Natural killer cell (primary cell): ENCODE data around the gene IQGAP3. TPM values are rescaled to one million over a fixed set of nuclear protein-coding genes. Genes with fewer than 3 reads are reported as not detected.

Source experiments
- ATAC-seq, 3 donors: fragments of 150-1000 bp in 2 of 3; fragments of 200-7000 bp in 1 of 3; cut with Tn5 transposase; 1 replicate in 1 of 3; 2 replicates in 2 of 3; pipeline ENCODE4 v1.10.0; 2021; ENCODE audit warnings: mild to moderate bottlenecking in 2 of 3, moderate library complexity in 2 of 3
- DNase-seq, 2 donors: peaks; one replicate each; pipeline versions ENCODE4 v3.0.0 to v3.0.0-alpha.2; 2013 to 2021; ENCODE audit warnings: mixed read lengths in 1 of 2
- H3K27ac ChIP-seq: one replicate; pipeline ENCODE4 v1.5.1; 2013; ENCODE audit warnings: mild to moderate bottlenecking, low read length
- H3K27me3 ChIP-seq: one replicate; pipeline ENCODE4 v1.6.1; 2013; ENCODE audit warnings: low read length; ENCODE audit not compliant: control insufficient read depth, insufficient read depth
- H3K36me3 ChIP-seq: one replicate; pipeline ENCODE4 v1.6.1; 2013; ENCODE audit warnings: low read length; ENCODE audit not compliant: control insufficient read depth, insufficient read depth
- H3K4me1 ChIP-seq: one replicate; pipeline ENCODE4 v1.6.1; 2013; ENCODE audit warnings: low read length; ENCODE audit not compliant: control insufficient read depth, insufficient read depth
- H3K4me3 ChIP-seq: one replicate; pipeline ENCODE4 v1.5.1; 2013; ENCODE audit warnings: low read length
- H3K9me3 ChIP-seq: one replicate; pipeline ENCODE4 v1.6.1; 2013; ENCODE audit warnings: low read length; ENCODE audit not compliant: control insufficient read depth, insufficient read depth
- H3K27ac Mint-ChIP-seq, 2 donors: one replicate each; pipeline ENCODE4 v1.8.0; 2022; ENCODE audit warnings: mild to moderate bottlenecking in 2 of 2, mixed read lengths in 2 of 2, moderate library complexity in 1 of 2
- H3K27me3 Mint-ChIP-seq, 2 donors: one replicate each; pipeline ENCODE4 v1.8.0; 2022; ENCODE audit warnings: low read depth in 2 of 2, mixed read lengths in 2 of 2
- H3K36me3 Mint-ChIP-seq: one replicate; pipeline ENCODE4 v1.8.0; 2022; ENCODE audit warnings: mixed read lengths
- H3K4me1 Mint-ChIP-seq, 2 donors: one replicate each; pipeline ENCODE4 v1.8.0; 2022; ENCODE audit warnings: mixed read lengths in 2 of 2
- H3K4me3 Mint-ChIP-seq: one replicate; pipeline ENCODE4 v1.8.0; 2022; ENCODE audit warnings: mild to moderate bottlenecking, moderate library complexity, mixed read lengths
- H3K9me3 Mint-ChIP-seq, 2 donors: one replicate each; pipeline ENCODE4 v1.8.0; 2022; ENCODE audit warnings: mixed read lengths in 2 of 2
- WGBS: methylation state at CpG from one replicate; pipeline ENCODE4 v1.1.7; 2013; ENCODE audit warnings: missing lambda C conversion rate; ENCODE audit not compliant: insufficient coverage; 5-methylcytosine and 5-hydroxymethylcytosine counted together
- intact Hi-C: fragments of 100-400 bp; cut with micrococcal nuclease; formaldehyde crosslinking; loops from one replicate; pipeline ENCODE4 v1.14.2; 2022
- total RNA-seq, 4 donors: library from RNA; stranded (reverse); fragments of 120-200 nt in 1 of 4; gene quantifications; one replicate each; pipeline versions ENCODE4 v1.2.3 to v1.2.4, GENCODE V29; 2013 to 2022
- TF ChIP-seq, protein P1 (sequence below): fragments of 200-600 bp; IDR thresholded peaks from one replicate; pipeline ENCODE4 v1.8.0; 2022; ENCODE audit warnings: antibody characterized with exemption

The IQGAP3 gene
- total RNA-seq, 3 donors from 2014 or later (not counting 1 experiment from before 2014, with no cell fraction given), result 0.08 to 0.21 (median 0.14) TPM

DNA sequence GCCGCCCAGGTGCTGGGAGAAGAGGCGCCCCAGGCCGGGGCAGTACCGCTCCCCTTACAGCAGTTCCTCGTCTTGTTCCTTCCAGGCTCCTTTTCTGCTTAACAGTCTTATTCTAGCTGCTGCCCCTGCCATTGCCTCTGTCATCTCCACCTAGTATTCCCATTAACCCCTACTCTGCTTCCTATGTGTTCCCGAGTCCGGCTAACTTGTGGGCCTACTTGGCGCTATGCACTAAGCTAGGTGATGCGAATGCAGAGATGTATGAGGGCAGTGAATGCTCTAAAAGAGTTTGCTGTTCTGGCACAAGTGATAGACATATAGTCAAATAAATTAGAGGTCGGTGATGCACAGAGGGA is 276 bp upstream of the IQGAP3 start:
- Mint-ChIP-seq H3K4me3 (peak overlapping the region; percentile 82), H3K9me3 (no peaks in the 10 kb centered on the region), H3K27me3 (peaks cover 29 to 37% of the 10 kb centered on the region in 2 donors), H3K36me3 (no peaks in the 10 kb centered on the region), H3K4me1 (peaks cover 14 to 15% of the 10 kb centered on the region in 2 donors), H3K27ac (peak overlapping the region in 1 of 2 donors; percentile 13)
- WGBS, result 49% methylated on average over 10 of the region's 10 CpGs
- no peak for ATAC-seq
- Histone ChIP-seq H3K27ac (no peak overlapping the region), H3K36me3 (no peaks in the 10 kb centered on the region), H3K4me3 (no peak overlapping the region), H3K4me1 (peaks cover 11% of the 10 kb centered on the region), H3K9me3 (no peaks in the 10 kb centered on the region), H3K27me3 (peaks cover 21% of the 10 kb centered on the region)
- no peak for DNase-seq
- TF ChIP-seq, protein P1, sequence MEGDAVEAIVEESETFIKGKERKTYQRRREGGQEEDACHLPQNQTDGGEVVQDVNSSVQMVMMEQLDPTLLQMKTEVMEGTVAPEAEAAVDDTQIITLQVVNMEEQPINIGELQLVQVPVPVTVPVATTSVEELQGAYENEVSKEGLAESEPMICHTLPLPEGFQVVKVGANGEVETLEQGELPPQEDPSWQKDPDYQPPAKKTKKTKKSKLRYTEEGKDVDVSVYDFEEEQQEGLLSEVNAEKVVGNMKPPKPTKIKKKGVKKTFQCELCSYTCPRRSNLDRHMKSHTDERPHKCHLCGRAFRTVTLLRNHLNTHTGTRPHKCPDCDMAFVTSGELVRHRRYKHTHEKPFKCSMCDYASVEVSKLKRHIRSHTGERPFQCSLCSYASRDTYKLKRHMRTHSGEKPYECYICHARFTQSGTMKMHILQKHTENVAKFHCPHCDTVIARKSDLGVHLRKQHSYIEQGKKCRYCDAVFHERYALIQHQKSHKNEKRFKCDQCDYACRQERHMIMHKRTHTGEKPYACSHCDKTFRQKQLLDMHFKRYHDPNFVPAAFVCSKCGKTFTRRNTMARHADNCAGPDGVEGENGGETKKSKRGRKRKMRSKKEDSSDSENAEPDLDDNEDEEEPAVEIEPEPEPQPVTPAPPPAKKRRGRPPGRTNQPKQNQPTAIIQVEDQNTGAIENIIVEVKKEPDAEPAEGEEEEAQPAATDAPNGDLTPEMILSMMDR, result no peak
- intact Hi-C loops, result no loop called here

DNA sequence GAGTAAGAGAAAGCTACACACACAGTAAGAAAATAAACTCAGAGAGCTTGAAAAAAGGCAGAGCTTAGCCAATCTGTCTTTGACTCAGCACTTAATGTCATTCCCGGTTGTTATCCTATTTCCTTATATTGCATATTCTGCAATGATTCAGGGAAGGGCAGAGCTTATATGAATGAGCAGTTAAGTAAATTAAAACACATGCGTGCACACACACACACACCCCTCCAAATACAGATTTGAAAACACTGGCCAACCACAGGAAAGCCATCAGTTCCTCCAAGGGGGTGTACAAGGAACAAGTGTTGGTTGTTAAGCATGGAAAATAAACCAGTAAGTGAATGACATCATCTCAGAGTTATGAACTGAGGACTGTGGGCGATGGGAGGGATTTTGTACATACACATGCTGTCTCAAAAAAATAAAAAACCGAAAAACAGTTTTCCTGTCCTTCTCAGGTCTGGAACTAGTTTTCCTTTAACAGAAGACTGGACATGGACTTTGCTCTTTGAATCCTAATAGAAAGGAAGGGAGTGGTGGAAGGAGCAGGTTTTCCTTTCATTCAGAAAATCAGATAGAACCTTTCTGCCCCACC is 1.0 kb downstream of the IQGAP3 start:
- ATAC-seq, result no peak
- TF ChIP-seq, protein P1, result no peak
- Mint-ChIP-seq H3K36me3 (no peaks in the 10 kb centered on the region), H3K4me1 (peaks cover 14 to 15% of the 10 kb centered on the region in 2 donors), H3K27ac (no peak overlapping the region), H3K9me3 (no peaks in the 10 kb centered on the region), H3K4me3 (peak overlapping the region; percentile 32), H3K27me3 (peaks cover 29 to 37% of the 10 kb centered on the region in 2 donors)
- Histone ChIP-seq H3K27ac (no peak overlapping the region), H3K27me3 (peaks cover 21% of the 10 kb centered on the region), H3K36me3 (no peaks in the 10 kb centered on the region), H3K4me1 (peaks cover 11% of the 10 kb centered on the region), H3K9me3 (no peaks in the 10 kb centered on the region), H3K4me3 (no peak overlapping the region)
- intact Hi-C loops, result no loop called here
- DNase-seq, result no peak
- whole genome bisulfite sequencing, result 72% methylated on average over 2 of the region's 4 CpGs

DNA sequence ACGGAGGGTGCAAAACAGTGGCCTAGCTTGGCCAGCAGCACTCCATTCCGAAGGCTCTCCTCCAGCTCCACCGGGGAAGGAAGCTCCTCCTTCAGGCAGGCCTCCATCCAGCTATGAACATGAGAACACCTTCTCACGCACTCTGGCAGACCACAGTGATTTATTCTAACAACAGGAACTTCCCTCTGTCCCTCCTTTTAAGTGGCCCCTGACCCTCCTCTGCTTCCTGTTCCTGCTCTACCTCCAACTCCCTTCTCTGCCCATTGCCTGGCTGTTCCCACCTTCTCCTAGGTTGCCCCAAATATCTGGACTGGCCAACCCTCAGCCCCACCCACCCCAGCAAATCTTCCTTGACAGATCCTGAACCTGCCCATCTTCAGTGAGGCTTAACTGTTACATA is 5.9 kb downstream of the IQGAP3 start:
- Mint-ChIP-seq H3K9me3 (no peaks in the 10 kb centered on the region), H3K27me3 (peaks cover 8 to 13% of the 10 kb centered on the region in 2 donors), H3K4me3 (no peak overlapping the region), H3K27ac (no peak overlapping the region), H3K4me1 (no peaks in the 10 kb centered on the region), H3K36me3 (no peaks in the 10 kb centered on the region)
- H3K4me1 ChIP-seq, result no peaks in the 10 kb centered on the region
- no peak overlapping the region for H3K27ac ChIP-seq
- DNase-seq (no peak), ATAC-seq (no peak)
- peaks cover 7% of the 10 kb centered on the region for H3K27me3 ChIP-seq
- TF ChIP-seq, protein P1, result no peak
- no peaks in the 10 kb centered on the region for H3K36me3 ChIP-seq
- H3K4me3 ChIP-seq, result no peak overlapping the region
- H3K9me3 ChIP-seq, result no peaks in the 10 kb centered on the region
- 84% methylated on average over 4 of the region's 4 CpGs for WGBS
- intact Hi-C loops, result no loop called here

DNA sequence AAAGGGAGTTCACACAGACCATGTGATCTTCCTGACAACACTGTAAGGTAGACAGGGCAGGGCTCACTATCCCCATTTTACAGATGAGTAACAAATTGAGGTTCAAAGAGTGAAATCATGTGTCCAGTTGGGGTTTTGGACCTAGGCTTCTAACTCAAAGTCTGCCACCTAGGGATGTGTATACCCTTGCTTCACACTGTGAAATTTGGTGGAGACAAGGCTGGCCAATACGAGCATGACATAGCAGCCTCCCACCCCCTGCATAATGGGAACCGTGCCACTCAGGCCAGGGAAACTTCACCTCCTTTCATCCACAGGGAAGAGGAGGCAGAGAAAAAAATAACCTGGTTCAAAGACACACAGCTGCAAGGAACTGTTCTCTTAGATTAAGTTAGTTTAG is 6.8 kb downstream of the IQGAP3 start:
- no peak for DNase-seq
- Histone ChIP-seq H3K9me3 (no peaks in the 10 kb centered on the region), H3K27me3 (no peaks in the 10 kb centered on the region)

More for the DNA sequence above, 6.8 kb downstream of the IQGAP3 start:
- TF ChIP-seq, protein P1, result no peak
- no peak overlapping the region for H3K27ac Mint-ChIP-seq
- WGBS, result 60% methylated on average over 1 of the region's 2 CpGs
- H3K4me1 ChIP-seq, result no peaks in the 10 kb centered on the region
- no peaks in the 10 kb centered on the region for H3K4me1 Mint-ChIP-seq
- peaks cover 0 to 4% of the 10 kb centered on the region in 2 donors for H3K27me3 Mint-ChIP-seq
- H3K36me3 ChIP-seq, result no peaks in the 10 kb centered on the region
- no peak overlapping the region for H3K4me3 Mint-ChIP-seq
- no peaks in the 10 kb centered on the region for H3K36me3 Mint-ChIP-seq
- no peak overlapping the region for H3K27ac ChIP-seq
- no peaks in the 10 kb centered on the region for H3K9me3 Mint-ChIP-seq
- intact Hi-C loops, result no loop called here
- no peak overlapping the region for H3K4me3 ChIP-seq
- ATAC-seq, result no peak
